ENCODE measurements around the gene CLIC1. TPM values are rescaled to one million over a fixed set of nuclear protein-coding genes. Genes with fewer than 3 reads are reported as not detected.

Gene CLIC1
- polyA plus RNA-seq, 2 of the 4 experiments (the other 2 are of a cell fraction): 249 to 346 TPM

DNA sequence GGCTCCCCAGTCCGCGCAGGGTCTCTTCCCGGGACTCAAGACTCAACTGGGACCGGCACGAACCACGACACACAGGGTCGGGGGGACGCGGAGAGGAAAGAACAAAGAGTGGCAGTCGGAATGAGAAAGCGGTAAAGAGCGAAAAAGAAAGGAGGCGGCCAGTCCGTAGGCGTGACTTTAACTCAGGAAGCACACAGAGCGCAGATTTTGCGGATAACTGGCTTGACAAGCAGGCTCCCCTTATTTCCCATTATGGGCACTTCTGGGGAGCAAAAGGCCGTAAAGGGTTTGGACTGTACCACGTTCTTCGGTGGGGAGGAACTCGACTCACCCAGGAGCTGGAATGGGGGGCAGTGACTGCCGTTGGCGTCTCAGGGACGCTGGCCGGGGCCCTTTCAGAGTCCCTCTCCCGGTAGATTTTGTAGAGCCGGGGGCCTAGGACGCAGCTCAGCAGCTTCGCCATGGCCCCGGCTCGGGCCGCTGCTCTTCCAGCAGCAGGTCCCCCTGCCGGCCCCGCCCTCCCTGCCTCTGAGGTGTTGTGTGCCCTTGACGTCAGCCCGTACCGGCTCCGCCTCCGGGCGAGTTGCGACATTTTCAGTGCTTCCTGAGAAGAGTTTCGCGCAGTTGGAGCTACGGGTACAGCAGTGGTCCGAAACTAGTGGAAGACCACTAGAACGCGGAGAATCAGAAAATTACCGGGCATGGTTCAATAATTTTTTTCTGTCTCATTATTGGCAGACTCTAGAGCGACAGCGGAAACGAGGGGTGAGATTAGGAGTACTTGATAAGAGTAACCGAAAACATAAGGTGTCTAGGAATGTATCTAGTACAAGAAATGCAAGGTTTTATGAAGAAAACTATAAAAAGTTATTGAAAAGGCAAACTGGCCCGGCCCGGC, 33.3 kb downstream of the CLIC1 start, which contains the start of gene ABHD16A (continued):
- TF ChIP-seq RAD21 (conservative IDR thresholded peaks at IDR 0.05 in 1 of 2, IDR thresholded peaks at IDR 0.05 in 1 of 2) (no peak), CBX2 (IDR thresholded peaks at IDR 0.05; ENCODE audit: borderline replicate concordance, low read depth) (no peak), HOXB5 (CRISPR knock-in tag; IDR thresholded peaks at IDR 0.05) (no peak), CHD4 (IDR thresholded peaks at IDR 0.05; ENCODE audit: borderline replicate concordance) (no peak)

DNA sequence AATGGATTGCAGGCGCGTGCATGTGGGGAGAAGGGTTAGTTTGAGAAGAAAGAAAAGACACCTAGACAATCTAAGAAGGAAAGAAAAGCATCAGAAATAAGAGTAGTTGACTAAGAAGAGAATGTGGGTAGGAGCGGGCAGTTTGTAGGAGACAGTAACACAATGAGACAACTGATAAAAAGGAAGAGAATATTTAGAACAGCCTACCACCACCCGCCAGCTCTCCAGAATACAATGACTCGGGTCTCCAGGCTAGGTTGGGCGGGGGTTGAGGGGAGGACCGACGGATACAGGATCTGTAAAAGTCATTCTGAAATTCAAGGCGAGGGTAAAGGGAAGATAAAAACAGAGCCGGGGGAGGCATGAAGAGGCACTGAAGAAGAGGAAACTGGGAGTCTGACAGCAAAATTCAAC, 33.9 kb downstream of the CLIC1 start:
- H3K27ac ChIP-seq: peak overlapping the region; percentile 84 to 92
- CTCF ChIA-PET: interaction anchor here (1.5 to 3.1 kb wide), 2 partner anchors 9 to 128 kb away, joined by 3 to 9 read pairs; no protein-coding TSS in a partner anchor
- peak overlapping the region; percentile 81 for H3K4me2 ChIP-seq
- peaks cover 13% of the 10 kb centered on the region; the same call in 2 of the 3 replicates for H3K4me1 ChIP-seq
- WGBS (ENCODE audit: missing lambda C conversion rate): 13% methylated on average over 10 of the region's 10 CpGs
- TF ChIP-seq, protein P1, sequence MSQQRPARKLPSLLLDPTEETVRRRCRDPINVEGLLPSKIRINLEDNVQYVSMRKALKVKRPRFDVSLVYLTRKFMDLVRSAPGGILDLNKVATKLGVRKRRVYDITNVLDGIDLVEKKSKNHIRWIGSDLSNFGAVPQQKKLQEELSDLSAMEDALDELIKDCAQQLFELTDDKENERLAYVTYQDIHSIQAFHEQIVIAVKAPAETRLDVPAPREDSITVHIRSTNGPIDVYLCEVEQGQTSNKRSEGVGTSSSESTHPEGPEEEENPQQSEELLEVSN (IDR thresholded peaks at IDR 0.05; ENCODE audit: borderline replicate concordance, low read depth): no peak
- TF ChIP-seq SREBF2 (IDR thresholded peaks at IDR 0.05) (no peak), KDM1A (IDR thresholded peaks at IDR 0.05; ENCODE audit: low read depth) (no peak), RFX5 (IDR thresholded peaks at IDR 0.05) (no peak), ZC3H11A (IDR thresholded peaks at IDR 0.05) (no peak), ESRRA (IDR thresholded peaks at IDR 0.05; ENCODE audit: borderline replicate concordance, low read length) (no peak)
- TF ChIP-seq, protein P2, sequence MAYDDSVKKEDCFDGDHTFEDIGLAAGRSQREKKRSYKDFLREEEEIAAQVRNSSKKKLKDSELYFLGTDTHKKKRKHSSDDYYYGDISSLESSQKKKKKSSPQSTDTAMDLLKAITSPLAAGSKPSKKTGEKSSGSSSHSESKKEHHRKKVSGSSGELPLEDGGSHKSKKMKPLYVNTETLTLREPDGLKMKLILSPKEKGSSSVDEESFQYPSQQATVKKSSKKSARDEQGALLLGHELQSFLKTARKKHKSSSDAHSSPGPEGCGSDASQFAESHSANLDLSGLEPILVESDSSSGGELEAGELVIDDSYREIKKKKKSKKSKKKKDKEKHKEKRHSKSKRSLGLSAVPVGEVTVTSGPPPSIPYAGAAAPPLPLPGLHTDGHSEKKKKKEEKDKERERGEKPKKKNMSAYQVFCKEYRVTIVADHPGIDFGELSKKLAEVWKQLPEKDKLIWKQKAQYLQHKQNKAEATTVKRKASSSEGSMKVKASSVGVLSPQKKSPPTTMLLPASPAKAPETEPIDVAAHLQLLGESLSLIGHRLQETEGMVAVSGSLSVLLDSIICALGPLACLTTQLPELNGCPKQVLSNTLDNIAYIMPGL (CRISPR knock-in tag; IDR thresholded peaks at IDR 0.05; ENCODE audit: borderline replicate concordance): no peak
- TF ChIP-seq, protein P3, sequence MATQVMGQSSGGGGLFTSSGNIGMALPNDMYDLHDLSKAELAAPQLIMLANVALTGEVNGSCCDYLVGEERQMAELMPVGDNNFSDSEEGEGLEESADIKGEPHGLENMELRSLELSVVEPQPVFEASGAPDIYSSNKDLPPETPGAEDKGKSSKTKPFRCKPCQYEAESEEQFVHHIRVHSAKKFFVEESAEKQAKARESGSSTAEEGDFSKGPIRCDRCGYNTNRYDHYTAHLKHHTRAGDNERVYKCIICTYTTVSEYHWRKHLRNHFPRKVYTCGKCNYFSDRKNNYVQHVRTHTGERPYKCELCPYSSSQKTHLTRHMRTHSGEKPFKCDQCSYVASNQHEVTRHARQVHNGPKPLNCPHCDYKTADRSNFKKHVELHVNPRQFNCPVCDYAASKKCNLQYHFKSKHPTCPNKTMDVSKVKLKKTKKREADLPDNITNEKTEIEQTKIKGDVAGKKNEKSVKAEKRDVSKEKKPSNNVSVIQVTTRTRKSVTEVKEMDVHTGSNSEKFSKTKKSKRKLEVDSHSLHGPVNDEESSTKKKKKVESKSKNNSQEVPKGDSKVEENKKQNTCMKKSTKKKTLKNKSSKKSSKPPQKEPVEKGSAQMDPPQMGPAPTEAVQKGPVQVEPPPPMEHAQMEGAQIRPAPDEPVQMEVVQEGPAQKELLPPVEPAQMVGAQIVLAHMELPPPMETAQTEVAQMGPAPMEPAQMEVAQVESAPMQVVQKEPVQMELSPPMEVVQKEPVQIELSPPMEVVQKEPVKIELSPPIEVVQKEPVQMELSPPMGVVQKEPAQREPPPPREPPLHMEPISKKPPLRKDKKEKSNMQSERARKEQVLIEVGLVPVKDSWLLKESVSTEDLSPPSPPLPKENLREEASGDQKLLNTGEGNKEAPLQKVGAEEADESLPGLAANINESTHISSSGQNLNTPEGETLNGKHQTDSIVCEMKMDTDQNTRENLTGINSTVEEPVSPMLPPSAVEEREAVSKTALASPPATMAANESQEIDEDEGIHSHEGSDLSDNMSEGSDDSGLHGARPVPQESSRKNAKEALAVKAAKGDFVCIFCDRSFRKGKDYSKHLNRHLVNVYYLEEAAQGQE (IDR thresholded peaks at IDR 0.05): no peak
- ATAC-seq: peak; percentile 5 to 16; a peak in 3 of 6 replicates
- no peaks in the 10 kb centered on the region for H3K9me3 ChIP-seq
- H3K4me3 ChIP-seq: peak overlapping the region; percentile 72
- POLR2A ChIA-PET: interaction anchor here (1.2 kb wide), 3 partner anchors 27 to 160 kb away, joined by 3 to 4 read pairs (median 4); partner anchors contain the start of genes DDAH2, MSH5 and NEU1
- no peak for DNase-seq (ENCODE audit: low read depth in 1 of 2, low spot score in 1 of 2)
- no peak for FAIRE-seq

DNA sequence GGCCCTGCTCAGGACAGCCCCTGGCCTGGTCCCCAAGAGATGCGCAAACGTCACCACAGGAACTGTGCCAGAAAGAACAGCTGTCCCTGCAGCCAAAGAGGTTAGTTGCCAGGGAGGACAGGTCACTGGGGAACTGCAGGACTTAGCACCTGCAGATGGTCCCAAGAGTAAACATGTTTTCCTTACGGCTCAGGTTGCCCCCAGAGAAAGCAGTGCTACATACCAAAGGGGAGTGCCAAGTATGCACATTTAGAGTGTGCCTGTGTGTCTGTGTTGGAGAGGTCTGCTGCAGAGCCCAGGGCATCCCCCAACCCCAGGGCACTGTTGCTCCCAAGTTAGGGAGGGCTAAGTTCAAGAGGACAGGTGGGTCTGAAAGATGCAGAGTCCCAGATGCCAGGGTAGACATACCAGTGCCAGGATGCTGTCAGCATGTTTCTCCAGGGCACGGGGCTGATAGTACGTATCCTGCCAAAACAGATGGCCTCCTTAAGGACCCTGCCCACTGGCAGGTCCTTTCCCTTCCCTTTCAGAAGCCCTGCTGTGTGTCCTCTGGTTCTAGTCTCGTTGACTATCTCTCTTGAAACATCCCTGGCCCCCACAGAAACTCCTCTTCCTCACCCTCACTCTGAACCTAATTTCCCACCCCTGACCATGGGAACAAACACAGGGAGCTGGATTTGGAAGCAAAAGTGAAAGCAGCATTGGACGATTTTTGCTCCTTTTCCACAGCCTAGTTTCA, 34.5 kb downstream of the CLIC1 start:
- H3K4me3 ChIP-seq: peak overlapping the region; percentile 72
- FAIRE-seq (no peak), ATAC-seq (no peak), DNase-seq (ENCODE audit: low read depth in 1 of 2, low spot score in 1 of 2) (no peak)
- no peaks in the 10 kb centered on the region for H3K9me3 ChIP-seq
- CTCF ChIA-PET: interaction anchor here (1.5 to 3.1 kb wide), 2 partner anchors 8 to 128 kb away, joined by 3 to 9 read pairs; no protein-coding TSS in a partner anchor
- 64% methylated on average over 7 of the region's 7 CpGs for WGBS (ENCODE audit: missing lambda C conversion rate)
- POLR2A ChIA-PET: no interaction called here
- peak overlapping the region; percentile 84 to 92 for H3K27ac ChIP-seq
- peaks cover 13% of the 10 kb centered on the region; the same call in 2 of the 3 replicates for H3K4me1 ChIP-seq
- peak overlapping the region; percentile 81 for H3K4me2 ChIP-seq
- no peak for TF ChIP-seq RCOR1 (IDR thresholded peaks at IDR 0.05; ENCODE audit: low read depth, low read length)
- TF ChIP-seq, protein P2 (CRISPR knock-in tag; IDR thresholded peaks at IDR 0.05; ENCODE audit: borderline replicate concordance): no peak
- no peak for TF ChIP-seq FOSB (CRISPR knock-in tag; IDR thresholded peaks at IDR 0.05)
- TF ChIP-seq FOXS1 (CRISPR knock-in tag; IDR thresholded peaks at IDR 0.05): no peak
- TF ChIP-seq, protein P4, sequence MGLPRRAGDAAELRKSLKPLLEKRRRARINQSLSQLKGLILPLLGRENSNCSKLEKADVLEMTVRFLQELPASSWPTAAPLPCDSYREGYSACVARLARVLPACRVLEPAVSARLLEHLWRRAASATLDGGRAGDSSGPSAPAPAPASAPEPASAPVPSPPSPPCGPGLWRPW (IDR thresholded peaks at IDR 0.05): no peak
- TF ChIP-seq BHLHE40 (IDR thresholded peaks at IDR 0.05; ENCODE audit: low read depth, low read length): no peak
- no peak for TF ChIP-seq ESRRA (IDR thresholded peaks at IDR 0.05; ENCODE audit: borderline replicate concordance, low read length)
- no peak for TF ChIP-seq SREBF2 (IDR thresholded peaks at IDR 0.05)
- no peak for TF ChIP-seq PHF8 (IDR thresholded peaks at IDR 0.05; ENCODE audit: borderline replicate concordance, low read depth)
- no peak for TF ChIP-seq RARB (CRISPR knock-in tag; IDR thresholded peaks at IDR 0.05)
- TF ChIP-seq, protein P5, sequence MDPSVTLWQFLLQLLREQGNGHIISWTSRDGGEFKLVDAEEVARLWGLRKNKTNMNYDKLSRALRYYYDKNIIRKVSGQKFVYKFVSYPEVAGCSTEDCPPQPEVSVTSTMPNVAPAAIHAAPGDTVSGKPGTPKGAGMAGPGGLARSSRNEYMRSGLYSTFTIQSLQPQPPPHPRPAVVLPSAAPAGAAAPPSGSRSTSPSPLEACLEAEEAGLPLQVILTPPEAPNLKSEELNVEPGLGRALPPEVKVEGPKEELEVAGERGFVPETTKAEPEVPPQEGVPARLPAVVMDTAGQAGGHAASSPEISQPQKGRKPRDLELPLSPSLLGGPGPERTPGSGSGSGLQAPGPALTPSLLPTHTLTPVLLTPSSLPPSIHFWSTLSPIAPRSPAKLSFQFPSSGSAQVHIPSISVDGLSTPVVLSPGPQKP (IDR thresholded peaks at IDR 0.05; ENCODE audit: low read depth, low read length): no peak

All from A549 (cell line).